GM12864 (cell line): Measurements from ENCODE around the gene PNMA1.

ENCODE experiments used
- DNase-seq: peaks from one replicate; pipeline ENCODE4 v3.0.0-alpha.2; 2011; ENCODE audit warnings: low read depth
- H3K4me3 ChIP-seq: 2 replicates; pipeline ENCODE4 v1.5.1; 2011; ENCODE audit warnings: mild to moderate bottlenecking, low read depth, low read length, control low read depth
- TF ChIP-seq, protein P1 (sequence below): IDR thresholded peaks from 2 replicates; pipeline ENCODE4 v1.5.1; 2011; ENCODE audit warnings: low read depth, mild to moderate bottlenecking, moderate library complexity, low read length, control low read depth, inconsistent platforms; ENCODE audit errors: missing control alignments

Gene PNMA1

DNA sequence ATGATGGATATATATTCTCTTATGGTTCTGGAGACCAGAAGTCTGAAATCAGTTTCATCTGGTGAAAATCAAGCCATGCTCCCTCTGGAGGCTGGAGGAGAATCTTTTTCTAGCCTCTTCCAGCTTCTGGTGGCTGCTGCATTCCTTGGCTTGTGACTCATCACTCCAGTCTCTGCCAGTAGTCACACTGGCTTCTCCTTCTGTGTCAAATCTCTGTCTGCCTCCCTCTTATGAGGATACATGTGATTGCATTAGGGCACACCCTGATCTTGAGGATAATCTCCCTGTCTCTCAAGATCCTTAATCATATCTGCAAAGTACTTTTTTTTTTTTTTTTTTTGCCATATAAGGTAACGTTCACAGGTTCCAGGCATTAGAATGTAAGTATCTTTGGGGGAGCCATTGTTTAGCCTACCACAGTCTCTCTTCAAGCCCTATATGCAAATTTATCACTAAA, 51.7 kb downstream of the PNMA1 start:
- TF ChIP-seq, protein P1, sequence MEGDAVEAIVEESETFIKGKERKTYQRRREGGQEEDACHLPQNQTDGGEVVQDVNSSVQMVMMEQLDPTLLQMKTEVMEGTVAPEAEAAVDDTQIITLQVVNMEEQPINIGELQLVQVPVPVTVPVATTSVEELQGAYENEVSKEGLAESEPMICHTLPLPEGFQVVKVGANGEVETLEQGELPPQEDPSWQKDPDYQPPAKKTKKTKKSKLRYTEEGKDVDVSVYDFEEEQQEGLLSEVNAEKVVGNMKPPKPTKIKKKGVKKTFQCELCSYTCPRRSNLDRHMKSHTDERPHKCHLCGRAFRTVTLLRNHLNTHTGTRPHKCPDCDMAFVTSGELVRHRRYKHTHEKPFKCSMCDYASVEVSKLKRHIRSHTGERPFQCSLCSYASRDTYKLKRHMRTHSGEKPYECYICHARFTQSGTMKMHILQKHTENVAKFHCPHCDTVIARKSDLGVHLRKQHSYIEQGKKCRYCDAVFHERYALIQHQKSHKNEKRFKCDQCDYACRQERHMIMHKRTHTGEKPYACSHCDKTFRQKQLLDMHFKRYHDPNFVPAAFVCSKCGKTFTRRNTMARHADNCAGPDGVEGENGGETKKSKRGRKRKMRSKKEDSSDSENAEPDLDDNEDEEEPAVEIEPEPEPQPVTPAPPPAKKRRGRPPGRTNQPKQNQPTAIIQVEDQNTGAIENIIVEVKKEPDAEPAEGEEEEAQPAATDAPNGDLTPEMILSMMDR: no peak
- DNase-seq: no peak
- H3K4me3 ChIP-seq: no peak overlapping the region

DNA sequence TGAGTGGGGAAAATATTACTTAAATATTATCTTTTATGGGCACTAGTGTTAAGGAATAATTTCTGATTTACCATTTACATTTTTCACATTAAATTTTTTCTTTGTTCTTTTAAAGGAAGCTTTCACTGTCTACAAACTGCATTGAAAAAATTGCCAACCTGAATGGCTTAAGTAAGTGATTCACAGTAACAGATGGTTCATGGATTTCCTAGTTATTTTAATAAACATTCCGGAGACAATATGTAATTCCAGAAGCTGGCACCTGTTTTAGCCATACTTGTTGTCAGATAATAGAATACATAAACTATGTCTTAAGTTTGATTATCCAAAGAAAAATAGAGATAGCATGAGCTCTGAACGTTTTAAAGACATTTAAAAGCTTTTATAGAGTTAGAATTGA, 52.3 kb downstream of the PNMA1 start:
- TF ChIP-seq, protein P1: no peak
- no peak overlapping the region for H3K4me3 ChIP-seq
- DNase-seq: no peak
